Stimulated activated CD4-positive, alpha-beta T cell treated with anti-CD3 and anti-CD28 coated beads, Interleukin-12 subunit alpha, Interleukin-12 subunit beta, amount 100 ng/mL, for 4 hours (primary cell): Measurements from ENCODE around the gene NDST1.
A peak's percentile ranks its signal among the peaks of the same experiment; 100 is the strongest.

ENCODE experiments used
- DNase-seq: peaks from one replicate; pipeline ENCODE4 v3.0.0-alpha.2; 2020

NDST1 gene

GRCh38 chr5:150525163-150525562, 17.2 kb downstream of the NDST1 start:
- DNase-seq, result no peak

DNA sequence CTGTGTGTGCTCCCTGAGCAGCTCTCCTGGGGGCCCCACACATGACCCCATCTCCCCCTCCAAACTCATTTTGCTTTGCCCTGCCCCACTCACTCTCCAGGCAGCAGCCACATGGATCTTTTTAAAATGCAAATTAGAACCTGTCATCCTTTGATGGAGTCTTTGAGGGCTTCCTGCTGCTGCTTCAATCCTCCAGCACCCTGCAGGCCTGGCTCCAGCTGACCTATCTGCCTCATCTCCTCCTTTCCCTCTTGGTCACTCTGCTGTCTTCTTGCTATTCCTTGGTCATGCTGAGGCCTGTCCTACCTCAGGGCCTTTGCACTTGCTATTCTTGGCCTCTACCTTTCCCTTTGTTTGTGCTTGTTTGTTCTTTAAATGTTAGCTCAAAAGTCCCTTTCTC, 17.9 kb downstream of the NDST1 start:
- no peak for DNase-seq

- DNase-seq, result no peak
Observed at GRCh38 chr5:150527038-150527437, 19.1 kb downstream of the NDST1 start.

GRCh38 chr5:150527808-150528207, 19.9 kb downstream of the NDST1 start:
- DNase-seq, result no peak

DNA sequence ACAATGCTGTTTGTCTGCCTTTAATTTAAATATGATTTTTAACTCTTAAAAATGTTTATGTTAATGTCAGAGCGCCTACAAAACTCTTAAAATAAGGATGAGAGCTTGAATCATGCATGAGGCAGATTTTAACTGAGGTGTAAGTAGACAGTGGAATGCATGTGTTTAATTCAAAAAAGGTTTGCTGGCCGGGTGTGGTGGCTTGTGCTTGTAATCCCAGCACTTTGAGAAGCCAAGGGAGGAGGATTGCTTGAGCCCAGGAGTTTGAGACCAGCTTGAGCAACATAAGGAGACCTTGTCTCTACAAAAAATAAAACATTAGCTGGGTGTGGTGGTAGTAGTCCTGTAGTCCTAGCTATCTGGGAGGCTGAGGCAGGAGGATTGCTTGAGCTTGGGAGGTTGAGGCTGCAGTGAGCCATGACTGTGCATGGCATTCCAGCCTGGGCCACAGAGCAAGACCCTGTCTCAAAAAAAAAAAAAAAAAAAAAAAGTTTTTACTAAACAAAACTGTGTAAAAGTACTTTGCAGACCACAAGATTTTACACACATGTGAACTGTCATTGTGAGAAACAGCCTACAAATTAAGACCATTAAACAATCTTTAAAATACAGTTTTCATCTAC, 21.1 kb downstream of the NDST1 start:
- no peak for DNase-seq

DNA sequence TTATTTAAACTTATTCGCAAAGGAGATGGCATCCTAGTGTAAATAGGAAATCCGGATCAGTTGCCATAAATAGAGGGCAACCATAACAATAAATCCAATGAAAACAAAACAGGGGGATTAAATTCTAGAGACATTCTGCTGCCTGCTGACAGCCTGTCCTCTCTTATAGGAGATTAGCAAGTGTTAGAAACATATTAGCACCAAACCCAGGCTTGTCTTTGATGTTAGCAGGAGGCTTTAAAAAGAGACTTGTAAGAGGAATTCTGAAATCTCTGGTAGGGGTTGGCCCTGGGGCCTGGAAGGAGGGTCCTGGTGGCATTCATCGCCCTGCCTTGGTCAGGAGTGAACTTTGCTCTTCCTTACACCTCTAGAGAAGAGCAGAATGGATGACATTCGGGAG, 21.6 kb downstream of the NDST1 start:
- no peak for DNase-seq

DNA sequence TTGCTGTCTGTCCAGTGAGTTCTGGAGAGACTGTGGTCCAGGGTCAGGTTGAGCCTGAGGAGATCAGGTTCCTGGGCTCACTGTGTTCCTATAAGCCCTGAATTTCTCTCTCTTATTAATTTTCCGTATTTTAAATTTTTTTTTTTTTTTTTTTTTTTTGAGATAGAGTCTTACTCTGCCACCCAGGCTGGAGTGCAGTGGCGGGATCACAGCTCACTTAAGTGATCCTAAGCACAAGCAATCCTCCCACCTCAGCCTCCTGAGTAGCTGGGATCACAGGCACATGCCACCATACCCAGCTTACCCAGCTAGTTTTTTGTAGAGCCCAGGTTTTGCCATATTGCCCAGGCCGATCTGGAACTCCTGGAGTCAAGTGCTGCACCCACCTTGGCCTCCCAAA, 22.5 kb downstream of the NDST1 start:
- DNase-seq, result no peak

GRCh38 chr5:150530951-150531588, 23.1 kb downstream of the NDST1 start:
- DNase-seq, result no peak

DNA sequence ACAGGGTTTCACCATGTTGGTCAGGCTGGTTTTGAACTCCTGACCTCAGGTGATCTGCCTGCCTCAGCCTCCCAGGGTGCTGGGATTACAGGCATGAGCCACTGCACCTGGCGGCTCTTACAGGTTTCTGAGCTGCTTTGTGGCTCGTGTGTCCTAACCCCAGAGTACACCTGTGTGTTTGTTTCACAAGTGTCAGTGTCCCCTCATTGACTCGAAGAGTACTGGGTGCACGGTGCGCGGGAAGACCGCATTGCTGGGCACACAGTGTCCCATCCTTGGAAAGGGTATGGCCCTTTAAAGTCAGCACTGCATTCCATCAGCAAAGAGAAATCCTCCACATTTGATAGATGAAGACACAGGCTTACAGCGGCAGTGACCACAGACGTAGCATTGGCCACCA, 23.8 kb downstream of the NDST1 start:
- no peak for DNase-seq

DNA sequence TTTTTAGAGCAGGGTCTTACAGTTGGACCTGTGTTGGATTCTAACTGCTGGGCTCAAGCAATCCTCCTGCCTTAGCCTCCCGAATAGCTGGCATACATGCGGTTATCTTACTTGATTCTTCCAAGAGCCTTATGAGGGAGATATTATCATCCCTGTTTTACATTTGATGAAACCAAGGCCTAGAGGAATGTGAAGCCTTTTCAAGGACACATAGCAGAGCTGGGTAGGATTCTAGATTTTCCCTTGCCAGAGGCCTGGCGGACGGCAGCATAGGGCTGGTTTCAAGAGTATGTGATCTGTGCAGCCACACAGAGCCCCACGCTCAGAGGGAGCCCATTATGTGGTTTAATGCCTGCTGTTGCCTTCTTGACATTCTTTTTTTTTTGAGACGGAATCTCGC, 24.2 kb downstream of the NDST1 start:
- no peak for DNase-seq

DNA sequence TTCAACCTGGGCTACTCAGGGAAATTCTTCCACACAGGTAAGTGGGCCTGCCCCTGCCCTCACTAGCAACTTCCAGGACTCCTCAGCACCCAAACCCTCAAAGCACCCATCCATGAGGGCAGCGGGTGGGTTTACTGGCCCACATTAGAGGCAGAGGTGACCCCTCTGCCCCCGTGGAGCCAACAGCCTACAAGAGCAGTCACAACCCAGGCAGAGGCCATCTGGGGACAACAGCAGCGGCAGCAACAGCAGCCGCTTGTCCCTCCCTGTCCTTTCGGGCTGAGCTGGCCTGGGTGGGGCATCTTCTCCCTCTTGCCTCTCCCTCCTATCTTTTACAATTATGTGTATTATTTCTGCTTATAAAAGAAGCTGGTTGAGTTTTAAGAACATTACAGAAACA, 25.1 kb downstream of the NDST1 start:
- no peak for DNase-seq

DNA sequence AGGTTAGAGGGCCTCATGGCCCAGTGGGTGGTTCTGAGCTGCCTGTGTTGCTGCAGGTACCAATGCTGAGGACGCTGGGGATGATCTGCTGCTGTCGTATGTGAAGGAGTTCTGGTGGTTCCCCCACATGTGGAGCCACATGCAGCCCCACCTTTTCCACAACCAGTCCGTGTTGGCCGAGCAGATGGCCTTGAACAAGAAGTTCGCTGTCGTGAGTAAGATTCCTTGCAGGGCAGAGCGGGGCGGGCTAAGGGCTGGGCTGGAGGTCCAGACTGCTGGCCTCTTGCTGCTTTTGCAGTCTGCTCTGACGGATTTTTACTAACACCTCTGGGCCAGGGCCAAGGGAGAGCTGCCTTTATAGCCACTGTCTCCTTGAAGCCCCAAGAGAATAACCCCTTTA, 26.9 kb downstream of the NDST1 start:
- no peak for DNase-seq

- no peak for DNase-seq
Observed at GRCh38 chr5:150535611-150536010, 27.7 kb downstream of the NDST1 start.

- DNase-seq, result no peak
Observed at GRCh38 chr5:150538007-150538917, 30.3 kb downstream of the NDST1 start.

DNA sequence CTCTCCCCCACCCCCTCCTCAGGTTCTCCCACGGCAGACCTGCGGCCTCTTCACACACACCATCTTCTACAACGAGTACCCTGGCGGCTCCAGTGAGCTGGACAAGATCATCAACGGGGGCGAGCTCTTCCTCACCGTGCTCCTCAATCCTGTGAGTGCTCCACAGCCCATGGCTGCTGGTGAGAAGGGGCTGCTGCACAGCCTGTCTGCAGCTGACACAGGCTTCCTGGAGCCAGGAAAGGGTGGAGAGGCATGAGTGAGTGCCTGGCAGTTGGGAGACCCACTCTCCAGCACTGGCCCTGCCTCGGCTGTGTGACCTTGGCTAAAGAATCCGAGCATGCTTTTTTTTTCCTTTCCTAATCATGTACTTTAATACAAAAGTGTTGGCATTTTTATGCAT, 31.3 kb downstream of the NDST1 start:
- DNase-seq, result no peak

DNA sequence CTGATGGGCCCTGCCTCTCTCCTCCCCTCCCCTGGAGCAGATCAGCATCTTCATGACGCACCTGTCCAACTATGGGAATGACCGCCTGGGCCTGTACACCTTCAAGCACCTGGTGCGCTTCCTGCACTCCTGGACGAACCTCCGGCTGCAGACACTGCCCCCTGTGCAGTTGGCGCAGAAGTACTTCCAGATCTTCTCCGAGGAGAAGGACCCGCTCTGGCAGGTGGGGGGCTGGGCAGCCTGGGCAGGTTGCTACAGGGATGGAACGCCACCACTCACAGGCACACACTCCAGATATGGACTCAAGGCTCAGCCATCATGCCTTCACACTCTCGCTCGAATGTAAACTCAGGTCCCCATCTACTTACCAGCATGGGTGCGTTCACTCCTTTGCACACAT, 32.1 kb downstream of the NDST1 start:
- no peak for DNase-seq

DNA sequence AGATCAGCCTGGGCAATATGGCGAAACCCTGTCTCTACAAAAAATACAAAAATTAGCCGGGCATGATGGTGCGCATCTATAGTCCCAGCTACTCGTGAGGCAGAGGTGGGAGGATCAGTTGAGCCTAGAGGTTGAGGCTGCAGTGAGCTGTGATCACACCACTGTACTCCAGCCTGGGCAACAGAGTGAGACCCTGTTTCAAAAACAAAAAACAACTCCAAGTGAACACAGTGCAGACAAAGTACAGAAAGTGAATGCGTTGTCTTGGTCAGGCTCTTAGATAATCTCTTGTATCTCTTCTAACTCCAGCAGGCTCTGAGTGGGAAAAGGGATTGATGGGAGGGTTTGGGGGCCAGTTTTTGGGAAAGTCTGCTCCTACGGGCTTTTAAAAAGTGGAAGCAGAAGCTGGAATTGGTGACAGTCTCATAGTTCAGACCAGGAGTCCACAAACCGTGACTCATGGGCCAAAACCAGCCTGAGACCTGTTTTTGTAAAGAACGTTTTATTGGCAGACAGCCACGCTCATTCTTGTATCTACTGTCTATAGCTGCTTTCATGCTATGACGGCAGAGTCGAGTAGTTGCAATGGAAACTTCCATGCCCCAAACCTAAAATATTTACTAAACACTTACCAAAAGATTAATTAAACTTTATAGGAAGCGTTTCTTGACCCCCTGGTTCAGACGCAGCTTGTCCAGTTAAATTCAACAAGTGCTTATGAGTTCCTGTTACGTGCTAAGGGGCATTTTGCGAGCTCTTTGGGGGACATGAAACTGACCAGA, 32.9 kb downstream of the NDST1 start:
- DNase-seq, result no peak

DNA sequence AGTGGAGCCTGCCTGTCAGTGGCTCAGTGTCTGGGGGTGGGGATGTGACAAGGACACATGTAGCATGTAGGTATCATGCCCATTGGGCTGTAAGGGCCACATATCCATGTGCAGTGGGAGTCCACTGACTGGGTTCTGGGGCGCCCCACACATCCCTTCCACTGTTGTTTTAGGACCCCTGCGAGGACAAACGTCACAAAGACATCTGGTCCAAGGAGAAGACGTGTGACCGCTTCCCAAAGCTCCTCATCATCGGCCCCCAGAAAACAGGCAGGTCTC, 33.4 kb downstream of the NDST1 start:
- DNase-seq, result no peak

GRCh38 chr5:150541895-150542294, 34.0 kb downstream of the NDST1 start:
- no peak for DNase-seq

DNA sequence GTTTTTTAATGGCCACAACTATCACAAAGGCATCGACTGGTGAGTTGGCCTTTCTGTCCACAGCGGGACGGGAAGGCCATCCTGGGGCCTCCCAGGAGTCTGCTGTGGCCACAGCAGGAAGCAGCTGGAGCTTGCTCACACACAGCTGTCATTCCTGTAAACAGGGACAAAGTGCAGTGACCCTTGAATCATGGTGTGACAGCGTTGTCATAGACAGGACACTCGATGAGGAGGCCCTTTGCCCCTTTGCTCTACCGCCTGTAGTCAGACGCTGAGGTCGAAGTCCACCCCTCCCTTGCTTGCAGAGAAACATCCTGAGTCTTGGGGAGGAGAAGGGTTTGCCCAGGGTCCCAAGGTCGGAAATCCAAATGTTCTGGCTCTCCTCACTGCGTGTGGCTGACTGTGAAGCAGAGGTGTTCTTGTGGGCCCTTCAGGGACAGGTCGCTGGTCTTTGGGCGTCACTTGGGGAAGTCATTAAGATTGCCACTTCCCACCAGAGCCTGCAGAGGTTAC, 35.1 kb downstream of the NDST1 start:
- DNase-seq, result no peak

DNA sequence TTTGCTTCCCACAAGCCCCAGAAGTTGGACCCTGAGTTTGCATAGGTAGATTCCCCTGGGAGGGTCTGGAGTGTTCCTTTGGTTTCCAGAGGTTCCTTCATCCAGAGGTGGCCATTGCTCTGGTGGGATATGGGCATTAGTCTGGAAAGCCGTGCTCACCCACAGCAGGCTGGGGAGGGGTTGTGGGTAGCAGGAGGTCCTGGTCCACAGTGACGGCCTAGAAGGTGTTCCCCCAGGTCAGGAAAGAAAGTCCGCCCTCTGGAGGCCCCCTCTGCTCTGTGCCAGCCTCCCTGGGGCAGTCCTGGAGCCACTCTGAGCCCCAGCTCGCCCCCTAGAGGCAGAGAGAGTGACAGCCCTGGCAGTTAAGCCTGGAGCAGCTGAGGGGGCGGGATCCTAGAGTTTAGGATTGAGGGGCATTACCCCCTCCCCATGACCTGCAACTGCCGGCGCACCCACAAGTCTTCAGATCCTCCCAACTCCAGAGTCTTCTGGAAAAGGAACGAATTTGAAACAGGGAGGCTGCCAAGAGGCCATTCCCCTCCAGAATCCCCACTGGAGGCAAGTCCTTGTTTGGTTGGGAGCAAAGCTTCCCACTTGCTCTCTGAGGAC, 36.8 kb downstream of the NDST1 start:
- DNase-seq, result peak; percentile 51

DNA sequence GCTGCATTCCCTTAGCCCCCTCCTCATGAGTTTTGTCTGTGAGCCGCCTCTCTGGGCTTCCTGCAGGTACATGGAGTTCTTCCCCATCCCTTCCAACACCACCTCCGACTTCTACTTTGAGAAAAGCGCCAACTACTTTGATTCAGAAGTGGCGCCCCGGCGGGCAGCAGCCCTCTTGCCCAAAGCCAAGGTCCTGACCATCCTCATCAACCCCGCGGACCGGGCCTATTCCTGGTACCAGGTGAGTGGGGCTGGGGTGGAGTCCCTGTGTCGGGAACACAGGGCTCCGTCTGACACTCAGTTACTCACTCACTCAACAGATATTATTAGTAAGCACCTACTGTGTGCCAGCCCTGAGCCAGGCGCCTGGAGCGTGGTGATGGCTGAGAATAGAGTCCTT, 37.3 kb downstream of the NDST1 start:
- no peak for DNase-seq

GRCh38 chr5:150548123-150548522, 40.2 kb downstream of the NDST1 start:
- DNase-seq, result no peak
